ES-I3 (cell line): Measurements from ENCODE around the gene HS3ST5.

Experiments
- H3K36me3 ChIP-seq: 2 replicates; pipeline ENCODE4 v1.6.1; 2013; ENCODE audit warnings: mild to moderate bottlenecking, low read length, control low read depth, moderate library complexity; ENCODE audit not compliant: insufficient read depth
- H3K4me1 ChIP-seq: 2 replicates; pipeline ENCODE4 v1.6.1; 2013; ENCODE audit warnings: mild to moderate bottlenecking, control low read depth, low read length; ENCODE audit not compliant: insufficient read depth
- H3K9ac ChIP-seq: 2 replicates; pipeline ENCODE4 v1.6.1; 2013; ENCODE audit warnings: low read depth, mild to moderate bottlenecking, low read length, moderate library complexity
- H3K9me3 ChIP-seq: 2 replicates; pipeline ENCODE4 v1.6.1; 2013; ENCODE audit warnings: mild to moderate bottlenecking, low read length, moderate library complexity; ENCODE audit not compliant: control insufficient read depth, insufficient read depth

HS3ST5 gene, protein sequence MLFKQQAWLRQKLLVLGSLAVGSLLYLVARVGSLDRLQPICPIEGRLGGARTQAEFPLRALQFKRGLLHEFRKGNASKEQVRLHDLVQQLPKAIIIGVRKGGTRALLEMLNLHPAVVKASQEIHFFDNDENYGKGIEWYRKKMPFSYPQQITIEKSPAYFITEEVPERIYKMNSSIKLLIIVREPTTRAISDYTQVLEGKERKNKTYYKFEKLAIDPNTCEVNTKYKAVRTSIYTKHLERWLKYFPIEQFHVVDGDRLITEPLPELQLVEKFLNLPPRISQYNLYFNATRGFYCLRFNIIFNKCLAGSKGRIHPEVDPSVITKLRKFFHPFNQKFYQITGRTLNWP

DNA sequence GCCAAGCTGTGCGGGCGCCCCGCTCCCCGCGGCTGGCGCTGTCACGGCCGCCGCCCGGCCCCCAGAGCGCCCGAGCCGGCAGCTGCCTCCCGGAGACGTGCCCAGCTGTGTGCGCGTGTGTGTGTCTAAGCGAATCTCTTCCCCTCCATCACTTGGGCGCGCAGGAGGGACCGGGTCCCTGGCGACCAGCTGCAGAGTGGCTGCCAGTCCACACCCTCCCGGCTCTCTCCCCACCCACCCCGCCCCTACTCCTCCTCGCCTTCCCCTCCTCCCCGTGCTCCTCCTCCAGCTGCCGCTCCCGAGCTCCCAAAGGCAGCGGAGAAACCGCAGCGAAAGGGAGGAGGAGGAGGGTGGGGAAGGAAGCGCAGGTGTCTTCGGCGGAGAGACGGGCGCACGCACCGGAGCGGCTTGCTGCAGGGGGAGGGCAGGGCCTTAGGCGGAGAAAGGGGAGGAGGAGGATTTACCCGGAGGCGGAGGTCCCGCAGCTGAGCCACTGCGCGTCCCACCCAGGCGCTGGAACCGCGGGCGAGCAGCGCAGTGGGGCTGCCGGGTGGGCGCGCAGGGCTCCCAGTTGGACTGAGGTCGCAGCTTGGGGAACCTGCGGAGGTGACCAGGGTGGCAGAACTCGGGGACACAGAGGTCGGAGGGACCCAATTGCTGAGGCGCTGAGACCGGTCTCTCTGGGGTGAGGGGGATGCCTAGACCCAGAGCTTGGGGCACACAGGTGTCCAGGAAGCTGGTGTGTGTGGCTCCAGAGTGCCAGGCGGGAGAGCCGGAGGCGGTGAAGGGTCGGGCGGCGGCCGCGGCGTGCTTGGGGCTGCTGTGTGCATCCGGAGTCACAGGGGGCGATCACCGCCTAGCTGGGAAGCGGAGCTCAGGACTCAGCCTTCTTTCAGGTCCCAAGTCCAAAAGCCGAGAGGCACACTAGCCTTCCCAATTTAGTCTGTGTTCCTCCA lies at the start of gene HS3ST5:
TSS of gene HS3ST5 (minus strand) at position 198 of the 956 bp plus-strand sequence. CDS start 280,178 bp downstream, outside the sequence.
- H3K9me3 ChIP-seq = no peaks in the 10 kb centered on the region
- H3K9ac ChIP-seq = peak within 1 kb of the TSS; percentile 77
- no peaks in the 10 kb centered on the region for H3K36me3 ChIP-seq
- H3K4me1 ChIP-seq = peaks cover 16% of the 10 kb centered on the region

DNA sequence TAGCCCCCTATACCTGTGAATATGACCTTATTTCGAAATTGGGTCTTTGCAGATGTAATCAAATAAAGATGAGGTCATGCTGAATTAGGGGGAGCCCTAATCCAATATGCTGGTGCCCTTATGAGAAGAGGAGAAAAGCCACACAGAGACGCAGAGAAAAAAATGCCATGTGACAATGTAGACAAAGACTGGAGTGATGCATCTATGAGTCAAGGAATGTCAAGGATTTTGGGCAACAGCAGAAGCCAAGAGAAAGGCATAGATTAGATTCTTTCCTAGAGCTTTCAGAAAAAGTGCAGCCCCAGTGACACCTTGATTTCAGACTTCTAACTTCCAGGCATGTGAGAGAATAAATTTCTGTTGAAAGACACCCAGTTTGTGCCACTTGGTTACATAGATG lies 47.4 kb upstream of the HS3ST5 start:
- Histone ChIP-seq H3K9ac (no peak overlapping the region), H3K4me1 (peaks cover 31% of the 10 kb centered on the region), H3K36me3 (no peaks in the 10 kb centered on the region), H3K9me3 (no peaks in the 10 kb centered on the region)

DNA sequence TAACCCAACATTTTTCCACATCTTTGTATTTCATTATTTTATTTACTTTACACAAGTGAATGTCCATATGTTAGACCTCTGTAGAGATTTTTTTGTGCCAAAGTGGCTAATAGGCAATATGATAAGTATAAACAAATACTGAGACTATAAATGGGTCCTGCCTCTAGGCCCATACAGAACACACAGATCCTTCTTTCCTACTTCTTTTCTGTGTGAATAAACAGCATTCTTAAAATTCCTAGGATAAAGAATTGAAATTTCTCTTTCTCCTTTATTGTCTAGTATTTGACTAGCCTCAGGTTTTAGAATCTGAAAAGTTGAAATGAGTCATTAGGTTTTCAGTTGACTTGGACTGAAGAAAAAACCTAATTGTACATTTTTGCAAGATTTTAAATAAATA lies 46.3 kb upstream of the HS3ST5 start:
- Histone ChIP-seq H3K4me1 (peaks cover 31% of the 10 kb centered on the region), H3K36me3 (no peaks in the 10 kb centered on the region), H3K9ac (no peak overlapping the region), H3K9me3 (no peaks in the 10 kb centered on the region)

DNA sequence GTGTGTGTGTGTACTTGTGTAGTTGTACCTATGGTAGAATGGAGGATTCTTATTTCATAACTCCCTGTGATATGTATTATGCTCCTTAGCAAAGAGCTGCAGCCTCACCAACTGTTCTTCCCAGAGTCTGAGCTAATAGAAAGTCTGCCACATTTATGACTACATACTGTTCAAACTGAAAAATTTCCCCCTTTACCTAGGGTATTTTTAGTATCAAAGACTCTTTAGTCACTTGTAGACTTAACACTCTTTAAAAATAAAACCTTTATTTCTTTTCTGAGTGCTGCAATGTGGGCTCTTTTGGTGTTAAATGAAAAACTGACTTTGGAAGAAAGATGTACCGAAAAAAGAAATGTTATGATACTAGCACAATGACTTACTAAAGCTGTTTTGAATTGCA lies 39.6 kb upstream of the HS3ST5 start:
- Histone ChIP-seq H3K9me3 (no peaks in the 10 kb centered on the region), H3K4me1 (peaks cover 9% of the 10 kb centered on the region; the same call in 1 of the 2 replicates), H3K36me3 (no peaks in the 10 kb centered on the region), H3K9ac (no peak overlapping the region)

DNA sequence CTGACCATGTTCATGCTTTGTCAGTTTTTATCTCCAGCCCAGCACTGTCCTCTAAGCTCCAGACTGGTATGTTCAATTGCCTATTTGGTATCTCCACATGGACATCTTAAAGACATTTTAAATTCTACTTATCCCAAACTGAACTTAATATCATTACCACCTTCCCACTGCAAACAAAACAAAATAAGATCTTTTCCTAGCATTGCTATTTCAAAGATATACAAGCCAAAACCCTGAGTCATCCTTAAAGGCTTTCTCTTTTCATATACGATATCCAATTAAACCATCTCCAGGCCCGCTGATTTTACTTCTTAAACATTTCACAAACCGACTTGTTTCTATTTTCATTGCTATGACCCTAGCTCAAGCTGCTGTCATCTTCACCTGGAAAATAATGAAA lies 35.1 kb upstream of the HS3ST5 start:
- peaks cover 18% of the 10 kb centered on the region; the same call in 1 of the 2 replicates for H3K4me1 ChIP-seq
- H3K36me3 ChIP-seq = no peaks in the 10 kb centered on the region
- H3K9me3 ChIP-seq = no peaks in the 10 kb centered on the region
- no peak overlapping the region for H3K9ac ChIP-seq

DNA sequence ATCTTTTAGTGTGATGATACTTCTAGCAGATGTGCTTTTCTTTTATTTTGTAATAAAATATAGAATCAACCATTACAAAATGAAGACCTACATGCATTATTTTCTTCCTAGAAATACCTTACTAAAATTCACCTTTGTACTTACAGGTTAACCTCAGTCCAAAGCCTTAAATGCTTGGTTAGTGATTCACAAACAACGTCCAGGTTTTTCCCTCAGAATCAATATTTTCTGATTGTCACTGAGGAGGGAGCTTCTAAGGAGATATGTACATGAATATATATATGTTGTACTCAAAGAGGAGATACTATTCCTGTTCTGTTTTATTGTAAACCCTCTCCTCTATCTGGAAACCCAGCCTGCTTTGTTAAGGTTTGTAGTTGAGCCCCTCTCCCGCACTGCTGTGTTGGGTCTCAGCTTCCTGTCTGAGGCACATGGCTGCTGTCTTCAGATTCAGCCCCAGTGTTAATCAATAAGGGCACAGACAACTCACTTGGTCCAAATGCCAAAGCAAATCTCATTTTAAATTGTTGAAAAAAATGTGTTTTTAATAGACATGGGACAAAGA lies 33.9 kb upstream of the HS3ST5 start:
- Histone ChIP-seq H3K9ac (no peak overlapping the region), H3K4me1 (peaks cover 18% of the 10 kb centered on the region; the same call in 1 of the 2 replicates), H3K36me3 (no peaks in the 10 kb centered on the region), H3K9me3 (no peaks in the 10 kb centered on the region)

DNA sequence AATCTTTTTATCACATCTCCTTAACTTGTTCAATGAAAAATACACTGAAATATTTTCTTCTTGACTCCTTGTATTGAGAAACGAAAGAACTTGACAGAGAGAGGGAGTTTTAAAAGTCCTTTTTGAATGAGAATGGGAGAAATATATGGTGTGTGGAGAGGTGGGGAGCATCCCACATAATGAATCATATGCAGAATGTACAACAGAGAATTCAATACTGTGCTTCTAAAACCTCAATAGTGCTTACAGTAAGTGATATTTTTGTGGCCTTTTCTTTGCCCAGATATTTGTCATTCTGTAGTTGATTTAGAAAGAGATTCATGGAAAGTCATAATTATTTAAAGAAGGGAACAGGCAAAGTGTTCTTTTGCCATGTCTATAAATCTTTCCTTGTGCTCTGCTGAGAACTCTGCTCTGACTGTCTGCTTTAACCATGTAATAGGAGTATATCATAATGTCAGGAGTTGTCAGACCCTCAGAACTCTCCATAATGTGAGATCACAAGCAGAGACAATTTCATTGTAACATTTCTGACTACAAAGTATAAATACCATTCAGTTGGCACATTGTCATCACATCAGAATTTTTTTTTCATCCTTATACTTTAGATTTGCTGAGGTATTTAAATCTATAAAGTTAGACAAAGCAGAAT lies 32.8 kb upstream of the HS3ST5 start:
- H3K36me3 ChIP-seq = no peaks in the 10 kb centered on the region
- H3K4me1 ChIP-seq = peaks cover 18% of the 10 kb centered on the region; the same call in 1 of the 2 replicates
- H3K9ac ChIP-seq = no peak overlapping the region
- H3K9me3 ChIP-seq = no peaks in the 10 kb centered on the region

DNA sequence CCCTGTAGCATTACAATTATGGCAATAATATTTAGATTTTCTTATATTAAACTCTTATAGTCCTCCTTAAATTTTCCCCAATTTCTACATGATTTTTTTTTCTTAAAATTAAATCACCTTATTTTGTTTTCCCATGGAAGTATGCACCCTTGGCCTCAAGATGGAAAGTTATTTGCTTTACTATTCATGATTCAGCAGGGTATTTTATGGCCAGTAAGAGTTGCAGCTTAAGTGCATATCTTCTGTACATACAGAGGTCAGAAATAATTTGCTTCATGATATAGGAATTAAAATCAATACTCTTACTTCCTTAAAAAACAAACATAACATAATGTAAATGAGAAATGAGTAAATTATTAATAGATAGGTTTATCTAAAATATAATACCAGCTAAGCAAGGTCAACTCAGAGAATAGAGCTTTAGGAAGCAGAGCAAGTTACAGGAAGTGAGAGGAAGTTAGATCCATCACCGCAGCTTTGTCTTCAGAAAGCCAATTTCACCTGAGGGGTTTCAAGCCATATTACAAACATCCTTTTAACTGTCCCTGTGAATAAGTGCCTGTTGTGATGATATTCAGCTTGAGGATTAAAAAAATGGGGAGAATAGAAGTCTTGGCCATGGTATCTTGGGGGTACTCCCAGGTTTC lies 24.6 kb upstream of the HS3ST5 start:
- Histone ChIP-seq H3K9me3 (no peaks in the 10 kb centered on the region), H3K36me3 (no peaks in the 10 kb centered on the region), H3K9ac (no peak overlapping the region), H3K4me1 (peaks cover 23% of the 10 kb centered on the region)

DNA sequence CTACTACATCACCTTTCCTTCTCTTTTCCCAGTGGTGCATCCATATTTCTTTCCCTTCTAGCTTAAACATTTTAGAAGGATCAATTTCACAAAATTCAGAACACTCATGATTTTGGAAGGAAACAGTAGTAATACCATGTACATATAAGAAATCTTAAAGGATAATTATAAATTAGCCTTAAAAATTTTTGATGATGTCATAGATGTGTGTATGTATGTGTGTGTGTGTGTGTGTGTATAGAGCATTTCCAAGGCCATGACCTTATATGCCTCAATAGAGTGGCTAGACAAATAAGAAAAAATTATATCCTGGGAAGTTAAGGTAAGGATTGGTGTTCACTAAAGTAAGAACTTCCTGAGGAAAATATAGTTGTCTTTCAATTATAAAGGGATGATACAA lies 24.1 kb upstream of the HS3ST5 start:
- no peaks in the 10 kb centered on the region for H3K9me3 ChIP-seq
- H3K4me1 ChIP-seq = peaks cover 26% of the 10 kb centered on the region
- no peak overlapping the region for H3K9ac ChIP-seq
- no peaks in the 10 kb centered on the region for H3K36me3 ChIP-seq

DNA sequence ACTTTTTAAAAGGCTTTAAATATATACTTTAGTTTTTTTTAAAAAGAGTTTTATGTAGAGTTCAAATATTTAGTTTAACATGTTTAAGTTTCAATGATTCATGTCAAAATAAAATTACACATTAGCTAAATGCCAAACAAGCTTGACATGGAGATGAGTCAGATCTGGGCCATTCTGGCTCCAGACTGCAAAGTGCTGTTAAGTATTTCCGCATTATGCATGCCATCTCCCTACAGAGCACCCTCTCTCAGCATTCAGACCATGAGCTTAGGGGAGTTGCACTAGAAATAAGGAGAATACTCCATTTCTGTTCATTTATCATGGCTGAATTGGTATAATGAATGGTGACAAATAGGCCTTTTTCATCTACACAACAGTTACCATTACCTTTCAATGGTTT lies 21.5 kb upstream of the HS3ST5 start:
- no peaks in the 10 kb centered on the region for H3K36me3 ChIP-seq
- no peak overlapping the region for H3K9ac ChIP-seq
- H3K4me1 ChIP-seq = peaks cover 34% of the 10 kb centered on the region
- H3K9me3 ChIP-seq = no peaks in the 10 kb centered on the region

DNA sequence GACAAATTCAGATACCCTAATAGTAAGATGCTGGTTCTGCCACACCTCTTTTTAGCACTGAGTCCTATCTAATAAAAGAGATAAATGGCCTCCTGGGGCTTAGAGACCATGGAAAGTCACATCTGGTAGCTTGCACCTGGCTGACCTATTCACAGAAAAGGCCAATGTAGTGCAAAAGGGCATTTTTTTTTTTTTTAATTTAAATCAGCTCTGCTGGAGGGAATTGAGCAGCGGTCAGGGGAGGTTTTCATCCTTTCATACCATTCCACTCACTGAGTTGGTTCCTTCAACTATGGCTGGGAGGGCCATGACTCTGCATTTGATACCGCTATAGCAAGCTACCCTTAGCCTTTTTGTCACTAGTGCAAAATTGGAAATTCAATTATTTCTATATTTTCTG lies 20.1 kb upstream of the HS3ST5 start:
- no peaks in the 10 kb centered on the region for H3K9me3 ChIP-seq
- peaks cover 33% of the 10 kb centered on the region for H3K4me1 ChIP-seq
- no peak overlapping the region for H3K9ac ChIP-seq
- H3K36me3 ChIP-seq = no peaks in the 10 kb centered on the region

DNA sequence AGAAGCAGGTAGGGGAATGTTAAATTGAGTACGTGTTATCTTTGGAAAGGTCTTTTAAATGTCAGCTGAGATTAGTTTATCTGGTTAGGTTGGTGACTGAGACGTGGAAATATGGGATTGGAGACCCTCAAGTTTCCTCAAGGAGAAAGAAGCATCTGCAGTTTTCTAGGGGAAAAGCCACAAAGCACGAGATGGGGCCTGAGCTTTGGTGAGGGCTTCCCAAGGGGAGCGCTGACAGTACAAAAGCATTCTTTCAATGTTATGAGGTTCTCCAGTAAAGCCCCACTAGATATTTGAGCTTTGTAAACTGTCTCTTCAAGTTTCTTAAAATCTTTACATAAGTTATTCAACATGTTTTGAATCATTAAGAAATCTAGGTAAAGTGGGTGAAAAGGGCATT lies 19.6 kb upstream of the HS3ST5 start:
- H3K9ac ChIP-seq = no peak overlapping the region
- peaks cover 29% of the 10 kb centered on the region; the same call in 1 of the 2 replicates for H3K4me1 ChIP-seq
- H3K36me3 ChIP-seq = no peaks in the 10 kb centered on the region
- no peaks in the 10 kb centered on the region for H3K9me3 ChIP-seq

DNA sequence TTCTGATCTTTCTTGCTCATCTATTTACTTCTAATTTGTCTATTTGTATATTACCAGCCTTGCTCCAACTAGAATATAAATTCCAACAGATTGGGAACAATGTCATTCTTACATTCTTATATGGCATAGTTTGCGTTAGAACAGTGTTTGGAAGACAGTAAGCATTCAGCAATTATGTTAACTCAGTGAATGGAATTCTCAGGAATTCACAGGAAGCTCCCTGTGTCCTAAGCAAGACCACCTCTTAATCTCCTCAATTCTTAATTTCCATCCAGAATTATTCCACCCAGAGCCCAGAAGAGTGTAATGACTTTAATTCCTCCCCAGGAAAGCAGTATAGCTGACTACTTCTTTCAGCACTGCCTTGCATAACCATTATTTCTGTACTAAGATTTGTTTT lies 18.2 kb upstream of the HS3ST5 start:
- Histone ChIP-seq H3K9me3 (no peaks in the 10 kb centered on the region), H3K36me3 (no peaks in the 10 kb centered on the region), H3K9ac (no peak overlapping the region), H3K4me1 (peaks cover 29% of the 10 kb centered on the region; the same call in 1 of the 2 replicates)

DNA sequence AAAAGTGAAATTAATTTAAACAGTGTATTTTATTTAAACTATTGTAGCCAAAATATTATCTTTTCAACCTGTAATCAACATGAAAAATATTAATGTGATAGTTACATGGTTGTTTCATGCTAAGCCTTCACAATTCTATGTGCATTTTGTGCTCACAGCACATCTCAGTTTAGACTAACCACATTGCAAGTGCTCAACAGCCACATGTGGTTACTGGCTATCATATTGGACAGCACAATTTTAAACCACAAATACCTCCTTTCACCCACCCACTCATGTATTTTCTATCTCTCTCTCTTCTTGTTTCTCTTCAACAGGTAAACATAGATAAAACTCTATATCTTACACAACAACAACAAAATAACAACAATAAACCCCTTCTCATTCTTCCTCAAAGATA lies 12.5 kb upstream of the HS3ST5 start:
- H3K9me3 ChIP-seq = no peaks in the 10 kb centered on the region
- H3K4me1 ChIP-seq = no peaks in the 10 kb centered on the region; the same call in 1 of the 2 replicates
- no peaks in the 10 kb centered on the region for H3K36me3 ChIP-seq
- H3K9ac ChIP-seq = no peak overlapping the region
